IMR-90 (cell line): ENCODE data around the gene ITIH5. TPM values are rescaled to one million over a fixed set of nuclear protein-coding genes. Genes with fewer than 3 reads are reported as not detected.

ENCODE experiments used
- ATAC-seq: fragments of 200-7000 bp; cut with Tn5 transposase; 2 replicates; pipeline ENCODE4 v1.9.1; 2020; ENCODE audit warnings: low read depth, mild to moderate bottlenecking, moderate library complexity
- BruUV-seq: library from RNA; stranded (reverse); fragments of 400-500 nt; replicated peaks from 2 replicates; lab custom pipeline; 2021; lab: Mats Ljungman, UMichigan
- CTCF ChIA-PET: fragments of 300-600 bp; formaldehyde crosslinking; extraction: SDS; loops from one replicate; lab custom pipeline; 2021; ENCODE audit warnings: antibody characterized with exemption; lab: Yijun Ruan, JAX
- POLR2A ChIA-PET: fragments of 300-600 bp; sonication (Branson Sonifier 250); formaldehyde crosslinking; loops from one replicate; lab custom pipeline; 2022; ENCODE audit warnings: antibody characterized with exemption; ENCODE audit not compliant: unreplicated experiment; lab: Charles Lee
- DNase-seq: peaks from one replicate; pipeline ENCODE4 v3.0.0; 2013
- H2AFZ ChIP-seq: replicated peaks from 2 replicates; pipeline ENCODE3; 2013; ENCODE audit warnings: low read length, mild to moderate bottlenecking; ENCODE audit not compliant: poor library complexity
- H2AK5ac ChIP-seq: 2 replicates; pipeline ENCODE4 v1.6.1; 2013; ENCODE audit warnings: low read depth, low read length, inconsistent platforms
- H2AK9ac ChIP-seq: replicated peaks from 2 replicates; pipeline ENCODE3; 2013; ENCODE audit warnings: mild to moderate bottlenecking, low read depth, low read length, moderate library complexity; ENCODE audit not compliant: poor library complexity
- H2BK120ac ChIP-seq: 2 replicates; pipeline ENCODE4 v1.6.1; 2013; ENCODE audit warnings: low read depth, low read length, inconsistent platforms
- H2BK15ac ChIP-seq: 3 replicates; pipeline ENCODE4 v1.6.1; 2013; ENCODE audit warnings: low read depth, low read length, inconsistent platforms
- H2BK20ac ChIP-seq: 2 replicates; pipeline ENCODE4 v1.6.1; 2013; ENCODE audit warnings: low read depth, mild to moderate bottlenecking, inconsistent platforms, low read length, moderate library complexity
- H2BK5ac ChIP-seq: 2 replicates; pipeline ENCODE4 v1.6.1; 2013; ENCODE audit warnings: mild to moderate bottlenecking, low read depth, low read length, inconsistent platforms; ENCODE audit not compliant: poor library complexity, severe bottlenecking
- H3K14ac ChIP-seq: replicated peaks from 2 replicates; pipeline ENCODE4 v1.6.1; 2013; ENCODE audit warnings: low read depth, low read length, inconsistent platforms
- H3K18ac ChIP-seq: 2 replicates; pipeline ENCODE4 v1.6.1; 2013; ENCODE audit warnings: low read depth, low read length, control low read depth
- H3K23ac ChIP-seq: 2 replicates; pipeline ENCODE4 v1.6.1; 2013; ENCODE audit warnings: low read depth, low read length, inconsistent platforms
- H3K27ac ChIP-seq: 2 replicates; pipeline ENCODE4 v1.5.1; 2013; ENCODE audit warnings: mild to moderate bottlenecking, control low read depth, low read length; ENCODE audit not compliant: insufficient read depth
- H3K27me3 ChIP-seq: 2 replicates; pipeline ENCODE4 v1.6.1; 2013; ENCODE audit warnings: low read length; ENCODE audit not compliant: control insufficient read depth, insufficient read depth
- H3K36me3 ChIP-seq: 2 replicates; pipeline ENCODE4 v1.6.1; 2013; ENCODE audit warnings: low read length, mixed read lengths; ENCODE audit not compliant: control insufficient read depth, insufficient read depth
- H3K4ac ChIP-seq: 2 replicates; pipeline ENCODE4 v1.6.1; 2013; ENCODE audit warnings: low read depth, low read length, inconsistent platforms
- H3K4me1 ChIP-seq: 2 replicates; pipeline ENCODE4 v1.6.1; 2013; ENCODE audit warnings: low read length, mixed read lengths; ENCODE audit not compliant: control insufficient read depth, insufficient read depth
- H3K4me2 ChIP-seq: 2 replicates; pipeline ENCODE4 v1.6.1; 2013; ENCODE audit warnings: low read depth, mild to moderate bottlenecking, control low read depth, low read length, moderate library complexity
- H3K4me3 ChIP-seq: 2 replicates; pipeline ENCODE4 v1.5.1; 2013; ENCODE audit warnings: low read depth, mild to moderate bottlenecking, control low read depth, low read length, moderate library complexity; ENCODE audit not compliant: insufficient read depth
- H3K56ac ChIP-seq: 2 replicates; pipeline ENCODE4 v1.6.1; 2013; ENCODE audit warnings: low read length, inconsistent platforms; ENCODE audit not compliant: insufficient read depth; ENCODE audit errors: extremely low read depth
- H3K79me1 ChIP-seq, 2 experiments: 2 replicates each; pipeline ENCODE4 v1.6.1; 2013; ENCODE audit warnings: low read length in 2 of 2, inconsistent platforms in 1 of 2, low read depth in 1 of 2
- H3K9ac ChIP-seq: 2 replicates; pipeline ENCODE4 v1.6.1; 2013; ENCODE audit warnings: low read depth, low read length, control low read depth
- H3K9me1 ChIP-seq: 2 replicates; pipeline ENCODE4 v1.6.1; 2013; ENCODE audit warnings: low read length, inconsistent platforms; ENCODE audit not compliant: insufficient read depth
- H3K9me3 ChIP-seq: 2 replicates; pipeline ENCODE4 v1.6.1; 2013; ENCODE audit warnings: low read length; ENCODE audit not compliant: control insufficient read depth, insufficient read depth
- H4K20me1 ChIP-seq: 2 replicates; pipeline ENCODE4 v1.6.1; 2013; ENCODE audit warnings: low read length, inconsistent platforms; ENCODE audit not compliant: insufficient read depth
- H4K5ac ChIP-seq: 2 replicates; pipeline ENCODE4 v1.6.1; 2013; ENCODE audit warnings: mild to moderate bottlenecking, low read depth, low read length, control low read depth
- H4K8ac ChIP-seq, 2 experiments: 2 replicates each; pipeline ENCODE4 v1.6.1; 2013; ENCODE audit warnings: low read depth in 2 of 2, low read length in 2 of 2, control low read depth in 1 of 2, inconsistent platforms in 1 of 2
- H4K91ac ChIP-seq: 2 replicates; pipeline ENCODE4 v1.6.1; 2013; ENCODE audit warnings: low read depth, low read length, inconsistent platforms; ENCODE audit not compliant: insufficient read depth
- BHLHE40 ChIP-seq: fragments of 150-350 bp; IDR thresholded peaks from 2 replicates; pipeline ENCODE4 v1.6.1; 2016; ENCODE audit warnings: mild to moderate bottlenecking, low read depth, low read length
- CEBPB ChIP-seq: IDR thresholded peaks from 2 replicates; pipeline ENCODE4 v1.6.1; 2012; ENCODE audit warnings: low read depth, low read length, improper control_type of control experiment
- CHD1 ChIP-seq: IDR thresholded peaks from 2 replicates; pipeline ENCODE4 v1.6.1; 2012; ENCODE audit warnings: low read depth, low read length, improper control_type of control experiment
- FOS ChIP-seq: fragments of 150-350 bp; IDR thresholded peaks from 2 replicates; pipeline ENCODE4 v1.6.1; 2016; ENCODE audit warnings: low read depth, low read length
- MAFK ChIP-seq: IDR thresholded peaks from 2 replicates; pipeline ENCODE4 v1.6.1; 2012; ENCODE audit warnings: low read depth, low read length, improper control_type of control experiment
- MAZ ChIP-seq: IDR thresholded peaks from 2 replicates; pipeline ENCODE4 v1.6.1; 2012; ENCODE audit warnings: low read depth, mild to moderate bottlenecking, low read length, improper control_type of control experiment, moderate library complexity, borderline replicate concordance
- MXI1 ChIP-seq: IDR thresholded peaks from 2 replicates; pipeline ENCODE4 v1.6.1; 2012; ENCODE audit warnings: low read depth, mild to moderate bottlenecking, low read length, moderate library complexity, borderline replicate concordance
- NFE2L2 ChIP-seq: fragments of 150-350 bp; IDR thresholded peaks from 2 replicates; pipeline ENCODE4 v1.6.1; 2016; ENCODE audit warnings: low read depth, mild to moderate bottlenecking, low read length
- POLR2A ChIP-seq: IDR thresholded peaks from 2 replicates; pipeline ENCODE4 v1.6.1; 2012; ENCODE audit warnings: mild to moderate bottlenecking, low read depth, low read length
- RAD21 ChIP-seq: IDR thresholded peaks from 2 replicates; pipeline ENCODE4 v1.6.1; 2012; ENCODE audit warnings: low read length, improper control_type of control experiment
- RCOR1 ChIP-seq: IDR thresholded peaks from 2 replicates; pipeline ENCODE4 v1.6.1; 2012; ENCODE audit warnings: mild to moderate bottlenecking, low read length, improper control_type of control experiment; ENCODE audit not compliant: insufficient replicate concordance
- RFX5 ChIP-seq: IDR thresholded peaks from 2 replicates; pipeline ENCODE4 v1.8.0; 2012; ENCODE audit warnings: low read depth, mild to moderate bottlenecking, low read length, moderate library complexity
- SMC3 ChIP-seq: fragments of 150-350 bp; IDR thresholded peaks from 2 replicates; pipeline ENCODE4 v1.6.1; 2016; ENCODE audit warnings: low read depth, mild to moderate bottlenecking, antibody characterized with exemption, low read length, moderate library complexity
- USF2 ChIP-seq: fragments of 150-350 bp; IDR thresholded peaks from 2 replicates; pipeline ENCODE4 v1.6.1; 2017; ENCODE audit warnings: mild to moderate bottlenecking, antibody characterized with exemption, low read length, low read depth
- WGBS, 2 experiments: methylation state at CpG; one replicate each; pipeline versions ENCODE4 v1.1.5 to v1.1.7; 2013; ENCODE audit warnings: missing lambda C conversion rate in 2 of 2; ENCODE audit not compliant: insufficient read length in 1 of 2; ENCODE audit errors: extremely low coverage in 2 of 2; 5-methylcytosine and 5-hydroxymethylcytosine counted together
- dilution Hi-C: fragments of 300-500 bp; cut with HindIII; formaldehyde crosslinking; loops from one replicate; pipeline ENCODE4 v1.14.3; 2018; ENCODE audit warnings: low sequenced_read_pairs; ENCODE audit not compliant: unreplicated experiment
- in situ Hi-C: fragments of 300-500 bp; cut with MboI; formaldehyde crosslinking; loops from 3 replicates; pipeline ENCODE4 v1.14.3; 2019; ENCODE audit warnings: low sequenced_read_pairs, inconsistent platforms, mixed read lengths
- intact Hi-C: fragments of 100-400 bp; cut with micrococcal nuclease; formaldehyde crosslinking; loops from 2 replicates; pipeline ENCODE4 v1.10.0; 2022
- polyA plus RNA-seq, 3 experiments: library from polyadenylated mRNA; depleted of rRNA; stranded (reverse); fragments of >200 nt; gene quantifications; 2 replicates each; pipeline ENCODE4 v1.2.3, GENCODE V29; 2012; ENCODE audit warnings: low replicate concordance in 1 of 3
- total RNA-seq: library from RNA; depleted of rRNA; stranded (reverse); fragments of >200 nt; gene quantifications from 2 replicates; pipeline ENCODE4 v1.2.3, GENCODE V29; 2012
- TF ChIP-seq, protein P1 (sequence below): fragments of 150-350 bp; IDR thresholded peaks from 2 replicates; pipeline ENCODE4 v1.6.1; 2016; ENCODE audit warnings: low read depth, mild to moderate bottlenecking, low read length, moderate library complexity, borderline replicate concordance
- TF ChIP-seq, protein P2 (sequence below): conservative IDR thresholded peaks from 2 replicates; pipeline ENCODE4 v1.5.1; 2012; ENCODE audit warnings: mild to moderate bottlenecking, low read depth, low read length, improper control_type of control experiment

ITIH5 gene
- total and polyA plus RNA-seq, 2 of the 4 experiments (the other 2 are of a cell fraction): under 0.01 to 0.07 TPM

DNA sequence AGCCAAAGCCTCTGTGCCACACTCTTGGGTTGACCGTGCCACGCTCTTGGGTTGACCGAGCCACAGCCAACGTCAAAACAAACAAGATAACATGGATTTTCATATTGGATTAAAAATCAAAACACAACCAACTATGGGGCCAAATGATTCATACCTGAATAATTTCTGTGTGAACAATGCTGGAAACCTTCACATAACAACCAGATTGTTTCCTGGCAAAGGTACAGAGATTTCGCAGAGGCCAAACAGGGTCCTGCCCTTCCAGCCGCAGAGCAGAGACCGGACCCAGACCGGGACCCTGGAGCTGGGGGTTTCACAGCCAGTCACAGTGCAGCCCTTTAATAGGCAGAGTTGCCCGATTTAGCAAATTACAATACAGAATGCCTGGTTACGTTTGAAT, 40.5 kb downstream of the ITIH5 start:
- H3K23ac ChIP-seq: no peak overlapping the region
- H4K8ac ChIP-seq: no peak overlapping the region
- H3K9me3 ChIP-seq: peaks cover 3% of the 10 kb centered on the region; the same call in 1 of the 2 replicates
- in situ Hi-C loops: no loop called here
- 76% methylated on average over 4 of the region's 10 CpGs; no CpG with 5 or more reads in 1 of the 2 experiments for WGBS, 2 experiments
- intact Hi-C loops: no loop called here
- no peaks in the 10 kb centered on the region for H3K36me3 ChIP-seq
- TF ChIP-seq USF2: no peak
- TF ChIP-seq MAFK: no peak
- TF ChIP-seq, protein P1, sequence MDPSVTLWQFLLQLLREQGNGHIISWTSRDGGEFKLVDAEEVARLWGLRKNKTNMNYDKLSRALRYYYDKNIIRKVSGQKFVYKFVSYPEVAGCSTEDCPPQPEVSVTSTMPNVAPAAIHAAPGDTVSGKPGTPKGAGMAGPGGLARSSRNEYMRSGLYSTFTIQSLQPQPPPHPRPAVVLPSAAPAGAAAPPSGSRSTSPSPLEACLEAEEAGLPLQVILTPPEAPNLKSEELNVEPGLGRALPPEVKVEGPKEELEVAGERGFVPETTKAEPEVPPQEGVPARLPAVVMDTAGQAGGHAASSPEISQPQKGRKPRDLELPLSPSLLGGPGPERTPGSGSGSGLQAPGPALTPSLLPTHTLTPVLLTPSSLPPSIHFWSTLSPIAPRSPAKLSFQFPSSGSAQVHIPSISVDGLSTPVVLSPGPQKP: no peak
- TF ChIP-seq, protein P2, sequence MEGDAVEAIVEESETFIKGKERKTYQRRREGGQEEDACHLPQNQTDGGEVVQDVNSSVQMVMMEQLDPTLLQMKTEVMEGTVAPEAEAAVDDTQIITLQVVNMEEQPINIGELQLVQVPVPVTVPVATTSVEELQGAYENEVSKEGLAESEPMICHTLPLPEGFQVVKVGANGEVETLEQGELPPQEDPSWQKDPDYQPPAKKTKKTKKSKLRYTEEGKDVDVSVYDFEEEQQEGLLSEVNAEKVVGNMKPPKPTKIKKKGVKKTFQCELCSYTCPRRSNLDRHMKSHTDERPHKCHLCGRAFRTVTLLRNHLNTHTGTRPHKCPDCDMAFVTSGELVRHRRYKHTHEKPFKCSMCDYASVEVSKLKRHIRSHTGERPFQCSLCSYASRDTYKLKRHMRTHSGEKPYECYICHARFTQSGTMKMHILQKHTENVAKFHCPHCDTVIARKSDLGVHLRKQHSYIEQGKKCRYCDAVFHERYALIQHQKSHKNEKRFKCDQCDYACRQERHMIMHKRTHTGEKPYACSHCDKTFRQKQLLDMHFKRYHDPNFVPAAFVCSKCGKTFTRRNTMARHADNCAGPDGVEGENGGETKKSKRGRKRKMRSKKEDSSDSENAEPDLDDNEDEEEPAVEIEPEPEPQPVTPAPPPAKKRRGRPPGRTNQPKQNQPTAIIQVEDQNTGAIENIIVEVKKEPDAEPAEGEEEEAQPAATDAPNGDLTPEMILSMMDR: no peak
- TF ChIP-seq RCOR1: no peak
- TF ChIP-seq POLR2A: no peak
- TF ChIP-seq BHLHE40: no peak
- TF ChIP-seq RAD21: no peak
- no peak for TF ChIP-seq MAZ
- no peak for TF ChIP-seq SMC3
- no peak for TF ChIP-seq NFE2L2
- TF ChIP-seq FOS: no peak
- TF ChIP-seq RFX5: no peak
- no peak for TF ChIP-seq CEBPB
- no peak for TF ChIP-seq MXI1
- TF ChIP-seq CHD1: no peak
- H3K27ac ChIP-seq: no peak overlapping the region
- no peak overlapping the region for H2AFZ ChIP-seq
- H2BK20ac ChIP-seq: no peak overlapping the region
- no peak overlapping the region for H2BK5ac ChIP-seq
- no peak overlapping the region for H2BK15ac ChIP-seq
- H3K27me3 ChIP-seq: no peaks in the 10 kb centered on the region
- H3K14ac ChIP-seq: no peak overlapping the region
- peak overlapping the region; percentile 65 for H2AK9ac ChIP-seq
- H3K4me2 ChIP-seq: no peak overlapping the region
- H3K9ac ChIP-seq: no peak overlapping the region
- no peak overlapping the region for H3K18ac ChIP-seq
- H2BK120ac ChIP-seq: no peak overlapping the region
- ChIA-PET CTCF (no interaction called here), POLR2A (interaction anchor here (0.6 kb wide), 1 partner anchor 101 kb away, joined by 7 read pairs; no protein-coding TSS in a partner anchor)
- H4K91ac ChIP-seq: no peak overlapping the region
- H3K56ac ChIP-seq: no peak overlapping the region
- dilution Hi-C loops: no loop called here
- no peak for ATAC-seq
- no peaks in the 10 kb centered on the region for H3K4me1 ChIP-seq
- no TSS peak for BruUV-seq
- H3K9me1 ChIP-seq: no peaks in the 10 kb centered on the region
- no peak overlapping the region for H4K5ac ChIP-seq
- no peak for DNase-seq
- no peak overlapping the region for H3K4me3 ChIP-seq
- no peak overlapping the region for H3K4ac ChIP-seq
- H2AK5ac ChIP-seq: no peak overlapping the region
- H3K79me1 ChIP-seq: no peaks in the 10 kb centered on the region
- H4K20me1 ChIP-seq: no peaks in the 10 kb centered on the region
